Smooth muscle cell (in vitro differentiated cells): ENCODE measurements around the gene ARL3. TPM values are rescaled to one million over a fixed set of nuclear protein-coding genes. Genes with fewer than 3 reads are reported as not detected.

Experiments
- DNase-seq: peaks from one replicate; lab custom pipeline; 2025; ENCODE audit not compliant: unreplicated experiment; lab: John Stamatoyannopoulos, UW
- H2AFZ ChIP-seq: fragments of 200-600 bp; sonication (generic); 2 replicates; pipeline ENCODE4 v1.6.0; 2016; ENCODE audit warnings: antibody characterized with exemption, low read depth, mild to moderate bottlenecking
- H3F3A ChIP-seq: fragments of 200-600 bp; sonication (generic); 2 replicates; pipeline ENCODE4 v1.6.0; 2017; ENCODE audit warnings: antibody characterized with exemption, low read depth
- H3K27ac ChIP-seq: fragments of 200-600 bp; sonication (generic); 2 replicates; pipeline ENCODE4 v1.5.1; 2016; ENCODE audit warnings: low read depth, mild to moderate bottlenecking
- H3K27me3 ChIP-seq: fragments of 200-600 bp; sonication (generic); 2 replicates; pipeline ENCODE4 v1.6.1; 2016; ENCODE audit warnings: low read depth, mild to moderate bottlenecking
- H3K36me3 ChIP-seq: fragments of 200-600 bp; sonication (generic); 2 replicates; pipeline ENCODE4 v1.5.1; 2016; ENCODE audit warnings: low read depth
- H3K4me1 ChIP-seq: fragments of 200-600 bp; sonication (generic); 2 replicates; pipeline ENCODE4 v1.5.1; 2016; ENCODE audit warnings: low read depth
- H3K4me2 ChIP-seq: fragments of 200-600 bp; sonication (generic); 2 replicates; pipeline ENCODE4 v1.6.0; 2016; ENCODE audit warnings: mild to moderate bottlenecking
- H3K4me3 ChIP-seq: fragments of 200-600 bp; sonication (generic); 2 replicates; pipeline ENCODE4 v1.5.1; 2016; ENCODE audit warnings: mild to moderate bottlenecking
- H3K79me2 ChIP-seq: fragments of 200-600 bp; sonication (generic); 2 replicates; pipeline ENCODE4 v1.6.0; 2016; ENCODE audit warnings: low read depth, mild to moderate bottlenecking
- H3K9ac ChIP-seq: fragments of 200-600 bp; sonication (generic); 2 replicates; pipeline ENCODE4 v1.6.0; 2016; ENCODE audit warnings: low read depth
- H3K9me3 ChIP-seq: fragments of 200-600 bp; sonication (generic); replicated peaks from 2 replicates; pipeline ENCODE4 v1.5.1; 2016; ENCODE audit warnings: low read depth
- H4K20me1 ChIP-seq: fragments of 200-600 bp; sonication (generic); 2 replicates; pipeline ENCODE4 v1.6.0; 2016; ENCODE audit warnings: low read depth
- CTCF ChIP-seq: fragments of 200-600 bp; sonication (generic); IDR thresholded peaks from 2 replicates; pipeline ENCODE4 v1.5.1; 2017; ENCODE audit warnings: borderline replicate concordance, mild to moderate bottlenecking, antibody characterized with exemption; ENCODE audit not compliant: insufficient read depth, poor library complexity, severe bottlenecking
- WGBS: methylation state at CpG from one replicate; pipeline ENCODE4 v1.1.7; 2016; ENCODE audit warnings: low lambda C conversion rate; 5-methylcytosine and 5-hydroxymethylcytosine counted together
- polyA plus RNA-seq: library from polyadenylated mRNA; unstranded; fragments of >200 nt; fragmentation: Nextera tagmentation; extraction: Ambion mirVana; gene quantifications from 2 replicates; pipeline ENCODE4 v1.2.1, GENCODE V29; 2016
- total RNA-seq: library from RNA; depleted of rRNA; stranded (reverse); fragments of >200 nt; gene quantifications from 2 replicates; pipeline ENCODE4 v1.2.3, GENCODE V29; 2014

The ARL3 gene
- total and polyA plus RNA-seq, 2 experiments from 2014 or later = 12.7 to 30.2 TPM

- Histone ChIP-seq H3K79me2 (peaks cover 55% of the 10 kb centered on the region), H3K9ac (no peak overlapping the region), H3K27ac (no peak overlapping the region), H2AFZ (no peak overlapping the region), H3K36me3 (no peaks in the 10 kb centered on the region), H4K20me1 (peaks cover 43% of the 10 kb centered on the region), H3K9me3 (no peaks in the 10 kb centered on the region), H3K27me3 (no peaks in the 10 kb centered on the region), H3F3A (peaks cover 5% of the 10 kb centered on the region), H3K4me3 (peak overlapping the region; percentile 69), H3K4me1 (peaks cover 15% of the 10 kb centered on the region), H3K4me2 (peak overlapping the region; percentile 99)
- DNase-seq = no peak
- 91% methylated on average over 4 of the region's 4 CpGs for WGBS
- TF ChIP-seq CTCF = no peak
These were observed 31.0 kb upstream of the ARL3 start for GRCh38 chr10:102745157-102745556.

- no peak overlapping the region for H3K27ac ChIP-seq
- no peaks in the 10 kb centered on the region for H3K9me3 ChIP-seq
- H3K79me2 ChIP-seq = peaks cover 49% of the 10 kb centered on the region
- no peak overlapping the region for H2AFZ ChIP-seq
- H3F3A ChIP-seq = peaks cover 5% of the 10 kb centered on the region
- H3K4me1 ChIP-seq = peaks cover 15% of the 10 kb centered on the region
- H3K36me3 ChIP-seq = no peaks in the 10 kb centered on the region
- H3K27me3 ChIP-seq = no peaks in the 10 kb centered on the region
- peak overlapping the region; percentile 64 for H3K9ac ChIP-seq
- H3K4me2 ChIP-seq = peak overlapping the region; percentile 99
- peak overlapping the region; percentile 69 for H3K4me3 ChIP-seq
- peaks cover 37% of the 10 kb centered on the region for H4K20me1 ChIP-seq
- no peak for DNase-seq
- 21% methylated on average over 9 of the region's 9 CpGs for WGBS
- TF ChIP-seq CTCF = no peak
These were observed 30.3 kb upstream of the ARL3 start for GRCh38 chr10:102744374-102745051.

- peaks cover 5% of the 10 kb centered on the region for H3F3A ChIP-seq
- peak within 1 kb of the TSS; percentile 3 for H3K27ac ChIP-seq
- H2AFZ ChIP-seq = peak within 1 kb of the TSS; percentile 97
- H3K4me3 ChIP-seq = peak within 1 kb of the TSS; percentile 69
- no peaks in the 10 kb centered on the region for H3K36me3 ChIP-seq
- H3K4me1 ChIP-seq = peaks cover 15% of the 10 kb centered on the region
- WGBS = under 1% methylated on average over 27 of the region's 37 CpGs
- H3K79me2 ChIP-seq = peaks cover 43% of the 10 kb centered on the region
- no peaks in the 10 kb centered on the region for H3K27me3 ChIP-seq
- H3K9ac ChIP-seq = peak within 1 kb of the TSS; percentile 64
- H3K4me2 ChIP-seq = peak within 1 kb of the TSS; percentile 99
- no peaks in the 10 kb centered on the region for H3K9me3 ChIP-seq
- peak; percentile 93 for DNase-seq
- no peak for TF ChIP-seq CTCF
- H4K20me1 ChIP-seq = peaks cover 30% of the 10 kb centered on the region
These were observed 29.6 kb upstream of the ARL3 start, which contains the start of gene WBP1L for GRCh38 chr10:102743588-102744373. Gene WBP1L, plus strand, starts transcription at chr10:102743948. Its CDS starts 106 bp downstream, at chr10:102744054.
